Loucy (cell line): ENCODE data around the gene TXNDC16.

Source experiments
- H2AFZ ChIP-seq: fragments of 200-600 bp; sonication (generic); 2 replicates; pipeline ENCODE4 v1.6.0; 2016; ENCODE audit warnings: antibody characterized with exemption, mild to moderate bottlenecking, low read length, moderate library complexity
- H3F3A ChIP-seq: fragments of 200-600 bp; 2 replicates; pipeline ENCODE4 v1.6.0; 2016; ENCODE audit warnings: antibody characterized with exemption, low read depth, mild to moderate bottlenecking
- H3K27me3 ChIP-seq: fragments of 200-600 bp; sonication (generic); 2 replicates; pipeline ENCODE4 v1.6.1; 2014; ENCODE audit warnings: low read length, mild to moderate bottlenecking; ENCODE audit not compliant: insufficient read depth, poor library complexity, severe bottlenecking
- H3K36me3 ChIP-seq: fragments of 200-600 bp; sonication (generic); 2 replicates; pipeline ENCODE4 v1.6.1; 2016; ENCODE audit warnings: low read length; ENCODE audit not compliant: insufficient read depth
- H3K4me1 ChIP-seq: fragments of 200-600 bp; sonication (generic); 2 replicates; pipeline ENCODE4 v1.5.1; 2014; ENCODE audit warnings: low read length, mild to moderate bottlenecking; ENCODE audit not compliant: insufficient read depth, poor library complexity, severe bottlenecking
- H3K4me2 ChIP-seq: fragments of 200-600 bp; sonication (generic); 2 replicates; pipeline ENCODE4 v1.6.0; 2014; ENCODE audit warnings: antibody characterized with exemption, low read length, low read depth, mild to moderate bottlenecking; ENCODE audit not compliant: poor library complexity, severe bottlenecking
- H3K4me3 ChIP-seq: fragments of 200-600 bp; sonication (generic); 2 replicates; pipeline ENCODE4 v1.5.1; 2014; ENCODE audit warnings: low read length, mild to moderate bottlenecking, mixed read lengths; ENCODE audit not compliant: poor library complexity, severe bottlenecking
- H3K79me2 ChIP-seq: fragments of 200-600 bp; sonication (generic); 2 replicates; pipeline ENCODE4 v1.6.1; 2014; ENCODE audit warnings: low read length; ENCODE audit not compliant: insufficient read depth
- H3K9ac ChIP-seq: fragments of 200-600 bp; sonication (generic); 2 replicates; pipeline ENCODE4 v1.6.0; 2014; ENCODE audit warnings: mild to moderate bottlenecking, low read depth, low read length, moderate library complexity; ENCODE audit not compliant: poor library complexity, severe bottlenecking
- H3K9me2 ChIP-seq: fragments of 200-600 bp; sonication (generic); replicated peaks from 2 replicates; pipeline ENCODE4 v1.6.1; 2016; ENCODE audit warnings: low read depth, low read length, mixed read lengths
- H3K9me3 ChIP-seq: fragments of 200-600 bp; sonication (generic); 2 replicates; pipeline ENCODE4 v1.6.1; 2014; ENCODE audit warnings: mild to moderate bottlenecking, antibody characterized with exemption, low read length, low read depth; ENCODE audit not compliant: insufficient read depth
- H4K20me1 ChIP-seq: fragments of 200-600 bp; sonication (generic); 2 replicates; pipeline ENCODE4 v1.6.0; 2014; ENCODE audit warnings: antibody characterized with exemption, low read length, mild to moderate bottlenecking; ENCODE audit not compliant: insufficient read depth, poor library complexity, severe bottlenecking
- CTCF ChIP-seq: fragments of 200-600 bp; sonication (generic); conservative IDR thresholded peaks from 2 replicates; pipeline ENCODE4 v1.5.1; 2014; ENCODE audit warnings: mild to moderate bottlenecking, antibody characterized with exemption, low read length
- EZH2phosphoT487 ChIP-seq: fragments of 200-600 bp; IDR thresholded peaks from 2 replicates; pipeline ENCODE4 v1.6.1; 2018; ENCODE audit warnings: antibody characterized with exemption, mild to moderate bottlenecking, moderate library complexity, borderline replicate concordance

The TXNDC16 gene

DNA sequence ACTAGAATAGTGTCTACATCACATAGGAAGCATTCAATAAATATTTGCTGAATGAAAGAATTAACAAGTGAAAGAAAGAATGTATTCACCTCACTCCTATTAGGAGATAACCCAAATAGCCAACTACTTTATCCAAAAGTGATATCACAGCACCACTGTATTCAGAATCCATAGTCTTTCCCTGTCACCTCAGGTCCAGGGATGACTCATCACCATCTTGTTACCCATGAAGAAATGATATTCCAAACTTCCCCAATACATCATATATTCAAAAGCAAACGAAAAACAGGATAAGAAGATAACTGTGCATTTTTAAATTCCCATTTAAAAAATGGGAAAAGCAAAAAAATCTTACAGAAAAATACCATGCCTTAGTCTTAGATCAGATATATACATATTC lies 39.1 kb downstream of the TXNDC16 start:
- Histone ChIP-seq H4K20me1 (no peaks in the 10 kb centered on the region), H3F3A (peaks cover 2% of the 10 kb centered on the region; the same call in 1 of the 2 replicates)

DNA sequence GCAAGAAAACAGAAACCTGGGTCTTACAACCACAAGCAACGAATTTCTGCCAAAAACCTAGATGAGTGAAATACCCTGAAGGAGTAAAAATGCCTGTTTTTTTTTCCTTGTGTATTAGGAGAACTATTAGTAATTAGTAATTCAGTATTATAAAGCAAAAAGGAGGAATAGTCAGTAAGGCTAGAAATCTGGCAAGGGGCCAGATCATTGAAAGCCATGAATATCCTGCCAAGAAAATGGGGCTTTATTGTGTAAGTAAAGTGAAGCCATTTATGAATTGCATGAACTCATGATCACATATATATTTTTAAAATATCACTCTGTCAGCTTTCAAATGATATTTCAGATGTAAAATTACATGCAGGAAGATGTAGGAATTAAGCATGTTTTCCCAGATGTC lies 57.9 kb downstream of the TXNDC16 start:
- Histone ChIP-seq H3F3A (no peaks in the 10 kb centered on the region), H4K20me1 (no peaks in the 10 kb centered on the region), H3K9me3 (peaks cover 5% of the 10 kb centered on the region; the same call in 1 of the 2 replicates), H3K36me3 (no peaks in the 10 kb centered on the region; the same call in 1 of the 2 replicates), H2AFZ (no peak overlapping the region), H3K4me2 (no peak overlapping the region), H3K27me3 (no peaks in the 10 kb centered on the region), H3K9me2 (no peaks in the 10 kb centered on the region), H3K4me3 (no peak overlapping the region), H3K79me2 (no peaks in the 10 kb centered on the region), H3K4me1 (no peaks in the 10 kb centered on the region), H3K9ac (no peak overlapping the region)
- no peak for TF ChIP-seq CTCF
- TF ChIP-seq EZH2phosphoT487 = no peak

More for the DNA sequence above, 39.1 kb downstream of the TXNDC16 start:
- H3K9ac ChIP-seq = no peak overlapping the region
- H3K9me3 ChIP-seq = no peaks in the 10 kb centered on the region
- H3K4me1 ChIP-seq = peaks cover 12% of the 10 kb centered on the region
- no peak overlapping the region for H3K4me2 ChIP-seq
- TF ChIP-seq EZH2phosphoT487 = no peak
- no peak for TF ChIP-seq CTCF
- H3K79me2 ChIP-seq = no peaks in the 10 kb centered on the region
- no peak overlapping the region for H3K4me3 ChIP-seq
- H3K27me3 ChIP-seq = no peaks in the 10 kb centered on the region
- H3K36me3 ChIP-seq = 0 out of 2 replicates have a peak, but pooled peaks cover 14% of the 10 kb centered on the region
- no peak overlapping the region for H2AFZ ChIP-seq
- H3K9me2 ChIP-seq = no peaks in the 10 kb centered on the region

GRCh38 chr14:52485350-52485960 lies 66.8 kb downstream of the TXNDC16 start:
- Histone ChIP-seq H3K27me3 (no peaks in the 10 kb centered on the region), H3K4me1 (peaks cover 15% of the 10 kb centered on the region), H3K79me2 (no peaks in the 10 kb centered on the region), H3K4me2 (no peak overlapping the region), H3K36me3 (no peaks in the 10 kb centered on the region), H3K9me3 (no peaks in the 10 kb centered on the region), H4K20me1 (no peaks in the 10 kb centered on the region), H2AFZ (no peak overlapping the region), H3F3A (no peaks in the 10 kb centered on the region), H3K9me2 (no peaks in the 10 kb centered on the region), H3K9ac (no peak overlapping the region), H3K4me3 (no peak overlapping the region)
- TF ChIP-seq CTCF (no peak), EZH2phosphoT487 (no peak)
